GM12878 (cell line): ENCODE measurements around the gene PKNOX1. TPM values are rescaled to one million over a fixed set of nuclear protein-coding genes. Genes with fewer than 3 reads are reported as not detected.
"Not testable (repeated sequence)": the region's sequence is repeated elsewhere in the genome, so short reads cannot be mapped to it uniquely, and the experiment has no call there.

Source experiments
- ATAC-seq: fragments of 200-7000 bp; cut with Tn5 transposase; 3 replicates; pipeline ENCODE4 v1.9.1; 2020; ENCODE audit warnings: mild to moderate bottlenecking, moderate library complexity
- BruUV-seq: library from RNA; stranded (reverse); fragments of 400-500 nt; replicated peaks from 2 replicates; lab custom pipeline; 2021; lab: Mats Ljungman, UMichigan
- CTCF ChIA-PET: fragments of 300-600 bp; sonication (Branson Sonifier 250); formaldehyde crosslinking; extraction: SDS; loops from one replicate; lab custom pipeline; 2021; ENCODE audit warnings: inconsistent platforms; lab: Yijun Ruan, JAX
- POLR2A ChIA-PET: fragments of 350-600 bp; formaldehyde crosslinking; extraction: SDS; loops from one replicate; lab custom pipeline; 2021; ENCODE audit warnings: inconsistent platforms; lab: Charles Lee
- RAD21 ChIA-PET: fragments of 300-600 bp; sonication (Branson Sonifier 250); formaldehyde crosslinking; loops from one replicate; lab custom pipeline; 2023; ENCODE audit warnings: antibody characterized with exemption; ENCODE audit not compliant: unreplicated experiment; lab: Charles Lee
- SMC1A ChIA-PET: fragments of 300-600 bp; sonication (Branson Sonifier 250); formaldehyde crosslinking; loops from one replicate; lab custom pipeline; 2023; ENCODE audit not compliant: unreplicated experiment, uncharacterized antibody; lab: Charles Lee
- DNase-seq: peaks from one replicate; pipeline ENCODE4 v3.0.0-alpha.2; 2011; ENCODE audit warnings: low read depth, low spot score
- FAIRE-seq: peaks from 3 replicates; lab custom pipeline; 2011; peaks lifted over from hg19 to GRCh38; lab: Jason Lieb, UNC
- H2AFZ ChIP-seq: 2 replicates; pipeline ENCODE4 v1.6.0; 2011; ENCODE audit warnings: low read depth, low read length, control low read depth; ENCODE audit not compliant: control insufficient read depth
- H3K27ac ChIP-seq: 2 replicates; pipeline ENCODE4 v1.5.1; 2011; ENCODE audit warnings: control low read depth; ENCODE audit not compliant: control insufficient read depth, insufficient read depth
- H3K27me3 ChIP-seq, 2 experiments: replicated peaks in 1 of 2; 2 replicates each; pipeline versions ENCODE4 v1.6.0 to v1.6.1; 2011; ENCODE audit warnings: low read length in 1 of 2; ENCODE audit not compliant: control insufficient read depth in 2 of 2, insufficient read depth in 2 of 2
- H3K36me3 ChIP-seq, 2 experiments: 2 replicates each; pipeline ENCODE4 v1.5.1; 2011; ENCODE audit warnings: low read length in 1 of 2; ENCODE audit not compliant: control insufficient read depth in 2 of 2, insufficient read depth in 2 of 2
- H3K4me1 ChIP-seq: 2 replicates; pipeline ENCODE4 v1.6.1; 2011; ENCODE audit warnings: mild to moderate bottlenecking, low read length, moderate library complexity, mixed read lengths; ENCODE audit not compliant: control insufficient read depth, insufficient read depth
- H3K4me2 ChIP-seq: 2 replicates; pipeline ENCODE4 v1.6.0; 2011; ENCODE audit warnings: control low read depth; ENCODE audit not compliant: control insufficient read depth, insufficient read depth
- H3K4me3 ChIP-seq: fragments of 200-600 bp; sonication (generic); 2 replicates; pipeline ENCODE4 v1.5.1; 2016
- H3K79me2 ChIP-seq: 2 replicates; pipeline ENCODE4 v1.6.0; 2011; ENCODE audit warnings: low read length; ENCODE audit not compliant: control insufficient read depth, insufficient read depth
- H3K9ac ChIP-seq: 2 replicates; pipeline ENCODE4 v1.8.0; 2011; ENCODE audit warnings: low read length, control low read depth, mixed read lengths; ENCODE audit not compliant: control insufficient read depth, insufficient read depth
- H3K9me3 ChIP-seq: replicated peaks from 3 replicates; pipeline ENCODE4 v1.5.1; 2011; ENCODE audit warnings: mild to moderate bottlenecking, low read length; ENCODE audit not compliant: control insufficient read depth, insufficient read depth
- H4K20me1 ChIP-seq: 2 replicates; pipeline ENCODE4 v1.6.0; 2011; ENCODE audit not compliant: control insufficient read depth, insufficient read depth
- ATF7 ChIP-seq: fragments of 450-650 bp; IDR thresholded peaks from 2 replicates; pipeline ENCODE4 v1.6.1; 2016; ENCODE audit warnings: low read depth, mild to moderate bottlenecking
- DPF2 ChIP-seq: fragments of 450-650 bp; IDR thresholded peaks from 2 replicates; pipeline ENCODE4 v1.6.1; 2017; ENCODE audit warnings: mild to moderate bottlenecking
- IKZF1 ChIP-seq: fragments of 450-650 bp; conservative IDR thresholded peaks from 2 replicates; pipeline ENCODE4 v1.6.1; 2017; ENCODE audit warnings: antibody characterized with exemption, mild to moderate bottlenecking
- IKZF2 ChIP-seq, 2 experiments: fragments of 450-650 bp; IDR thresholded peaks; 2 replicates each; pipeline ENCODE4 v1.6.1; 2017; ENCODE audit warnings: mild to moderate bottlenecking in 2 of 2, moderate library complexity in 2 of 2
- IRF4 ChIP-seq: IDR thresholded peaks from 2 replicates; pipeline ENCODE4 v1.6.1; 2011; ENCODE audit warnings: low read depth, low read length
- MEF2B ChIP-seq: fragments of 450-650 bp; IDR thresholded peaks from 2 replicates; pipeline ENCODE4 v1.6.1; 2018; ENCODE audit warnings: mild to moderate bottlenecking, moderate library complexity; ENCODE audit not compliant: partially characterized antibody, poor library complexity, severe bottlenecking
- MTA2 ChIP-seq: fragments of 450-650 bp; IDR thresholded peaks from 2 replicates; pipeline ENCODE4 v1.6.1; 2016; ENCODE audit warnings: low read depth, mild to moderate bottlenecking, moderate library complexity
- NR2C1 ChIP-seq: fragments of 450-650 bp; IDR thresholded peaks from 2 replicates; pipeline ENCODE4 v1.6.1; 2017; ENCODE audit warnings: antibody characterized with exemption, mild to moderate bottlenecking, moderate library complexity
- NR2F1 ChIP-seq: fragments of 450-650 bp; conservative IDR thresholded peaks from 2 replicates; pipeline ENCODE4 v1.6.1; 2017; ENCODE audit warnings: mild to moderate bottlenecking
- SMARCA5 ChIP-seq: fragments of 450-650 bp; IDR thresholded peaks from 2 replicates; pipeline ENCODE4 v1.6.1; 2017; ENCODE audit warnings: mild to moderate bottlenecking
- SPI1 ChIP-seq: IDR thresholded peaks from 2 replicates; pipeline ENCODE4 v1.6.1; 2011; ENCODE audit warnings: low read depth, mild to moderate bottlenecking, low read length, moderate library complexity, borderline replicate concordance; ENCODE audit not compliant: insufficient read depth
- WGBS: methylation state at CpG from one replicate; pipeline ENCODE4 v1.1.6; 2016; ENCODE audit warnings: low lambda C conversion rate; ENCODE audit not compliant: insufficient replicate concordance, insufficient coverage; ENCODE audit errors: missing lambda C conversion rate; 5-methylcytosine and 5-hydroxymethylcytosine counted together
- in situ Hi-C: fragments of 300-500 bp; cut with MboI; formaldehyde crosslinking; loops from 9 replicates; pipeline ENCODE4 v1.14.3; 2018; ENCODE audit warnings: mixed read lengths
- intact Hi-C: fragments of 100-400 bp; cut with micrococcal nuclease; formaldehyde crosslinking; loops from one replicate; pipeline ENCODE4 v1.14.2; 2022; ENCODE audit not compliant: unreplicated experiment
- polyA plus RNA-seq, 11 experiments: library from polyadenylated mRNA; depleted of rRNA in 4 of 11; unstranded in 6 of 11; stranded (reverse) in 5 of 11; fragments of >200 nt; fragmentation: Nextera tagmentation in 4 of 11; fragmentation: Illumina TruSeq in 1 of 11; extraction: Ambion mirVana in 4 of 11; extraction: Trizol in 1 of 11; gene quantifications; 1 replicate in 1 of 11; 2 replicates in 10 of 11; pipeline versions ENCODE4 v1.2.1 to v1.2.3, GENCODE V29; 2011 to 2016; ENCODE audit warnings: inconsistent platforms in 2 of 11, missing spikeins in 2 of 11, low read depth in 1 of 11
- total RNA-seq, 4 experiments: library from RNA; depleted of rRNA in 3 of 4; stranded (reverse); fragments of >200 nt in 3 of 4; fragmentation: Illumina TruSeq in 1 of 4; extraction: Trizol in 1 of 4; gene quantifications; 2 replicates each; pipeline versions ENCODE4 v1.2.1 to v1.2.3, GENCODE V29; 2013 to 2021
- TF ChIP-seq, protein P1 (sequence below): fragments of 450-650 bp; IDR thresholded peaks from 2 replicates; pipeline ENCODE4 v1.6.1; 2017; ENCODE audit warnings: mild to moderate bottlenecking, low read depth, inconsistent platforms; ENCODE audit not compliant: poor library complexity, severe bottlenecking

Gene PKNOX1
- total and polyA plus RNA-seq, 10 of the 15 experiments (the other 5 are each of a cell fraction or from before 2014, with no cell fraction given) = 6.9 to 23.7 (median 13.2) TPM

DNA sequence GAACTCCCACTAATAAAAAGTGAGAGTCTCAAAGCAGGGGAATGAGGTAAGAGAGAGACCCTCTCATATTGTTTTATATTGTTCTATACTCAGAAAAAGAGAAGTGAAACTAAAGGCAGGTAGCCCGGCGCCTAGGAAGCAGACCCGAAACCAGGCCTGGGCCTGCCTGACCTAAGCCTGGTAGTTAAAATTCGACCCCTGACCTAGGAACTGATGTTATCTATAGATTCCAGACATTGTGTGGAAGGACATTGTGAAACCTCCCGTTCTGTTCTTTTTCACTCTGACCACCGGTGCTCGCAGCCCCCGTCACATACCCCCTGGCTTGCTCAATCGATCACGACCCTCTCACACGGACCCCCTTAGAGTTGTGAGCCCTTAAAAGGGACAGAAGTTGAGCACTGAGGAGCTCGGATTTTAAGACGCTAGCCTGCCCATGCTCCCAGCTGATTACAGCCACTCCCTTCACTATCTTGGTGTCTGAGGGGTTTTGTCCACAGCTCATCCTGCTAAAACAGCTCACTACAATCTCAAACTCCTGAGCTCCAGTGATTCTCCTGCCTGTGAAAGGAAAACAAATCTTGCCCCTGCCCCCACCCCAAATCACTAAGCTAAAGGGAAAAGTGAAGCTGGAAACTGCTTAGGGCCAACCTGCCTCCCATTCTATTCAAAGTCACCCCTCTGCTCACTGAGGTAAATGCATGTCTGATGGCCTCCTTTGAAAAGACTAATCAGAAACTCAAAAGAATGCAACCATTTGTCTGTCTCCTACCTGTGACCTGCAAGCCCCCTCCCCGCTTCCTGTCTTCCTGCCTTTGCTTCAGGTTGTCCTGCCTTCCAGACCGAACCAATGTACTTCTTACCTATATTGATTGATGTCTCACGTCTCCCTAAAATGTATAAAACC lies 37.1 kb upstream of the PKNOX1 start:
- intact Hi-C loops, H3K79me2 ChIP-seq, H3K27me3 ChIP-seq, H3K9ac ChIP-seq, RAD21 ChIA-PET, DNase-seq, H3K9me3 ChIP-seq, H3K4me3 ChIP-seq, H4K20me1 ChIP-seq, H2AFZ ChIP-seq, BruUV-seq: not testable (repeated sequence)
- ChIA-PET POLR2A (interaction anchor here (1.6 kb wide), 1 partner anchor 45 kb away, joined by 3 read pairs; the partner anchor contains the start of gene NDUFV3), SMC1A (interaction anchor here (0.6 kb wide), 1 partner anchor 334 kb away, joined by 4 read pairs; no protein-coding TSS in a partner anchor), CTCF (interaction anchor here (0.9 kb wide), 1 partner anchor 14 kb away, joined by 3 read pairs; no protein-coding TSS in a partner anchor)
- Histone ChIP-seq H3K4me1 (peaks cover 15% of the 10 kb centered on the region), H3K4me2 (0 out of 2 replicates have a peak overlapping the region, but pooled peaks have one; percentile 7)
- ATAC-seq = peak; percentile 75
- in situ Hi-C loops = loop anchor here (10.0 kb wide), 1 partner anchor 718 kb away; the partner anchor contains the start of genes HSF2BP and RRP1B
- TF ChIP-seq DPF2 = peak; percentile 63; the same call in 1 of the 2 replicates
- 0 out of 2 replicates have a peak, but pooled peaks have one; percentile 26 for TF ChIP-seq IRF4
- peak; percentile 75 for TF ChIP-seq MTA2
- 0 out of 2 replicates have a peak, but pooled peaks have one; percentile 25 for TF ChIP-seq SMARCA5
- peak; percentile 60 for TF ChIP-seq ATF7
- peak; percentile 86 for TF ChIP-seq SPI1
- TF ChIP-seq IKZF2 (IDR thresholded peaks at IDR 0.05) = peak; percentile 37 to 51; a peak in 2 of 4 replicates
- peak; percentile 46 for TF ChIP-seq MEF2B
- TF ChIP-seq NR2F1 = peak; percentile 91
- TF ChIP-seq IKZF1 = peak; percentile 36; the same call in 1 of the 2 replicates
- TF ChIP-seq, protein P1, sequence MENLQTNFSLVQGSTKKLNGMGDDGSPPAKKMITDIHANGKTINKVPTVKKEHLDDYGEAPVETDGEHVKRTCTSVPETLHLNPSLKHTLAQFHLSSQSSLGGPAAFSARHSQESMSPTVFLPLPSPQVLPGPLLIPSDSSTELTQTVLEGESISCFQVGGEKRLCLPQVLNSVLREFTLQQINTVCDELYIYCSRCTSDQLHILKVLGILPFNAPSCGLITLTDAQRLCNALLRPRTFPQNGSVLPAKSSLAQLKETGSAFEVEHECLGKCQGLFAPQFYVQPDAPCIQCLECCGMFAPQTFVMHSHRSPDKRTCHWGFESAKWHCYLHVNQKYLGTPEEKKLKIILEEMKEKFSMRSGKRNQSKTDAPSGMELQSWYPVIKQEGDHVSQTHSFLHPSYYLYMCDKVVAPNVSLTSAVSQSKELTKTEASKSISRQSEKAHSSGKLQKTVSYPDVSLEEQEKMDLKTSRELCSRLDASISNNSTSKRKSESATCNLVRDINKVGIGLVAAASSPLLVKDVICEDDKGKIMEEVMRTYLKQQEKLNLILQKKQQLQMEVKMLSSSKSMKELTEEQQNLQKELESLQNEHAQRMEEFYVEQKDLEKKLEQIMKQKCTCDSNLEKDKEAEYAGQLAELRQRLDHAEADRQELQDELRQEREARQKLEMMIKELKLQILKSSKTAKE = peak; percentile 73
- peak; percentile 76 for TF ChIP-seq NR2C1
- TF ChIP-seq, all 136 proteins: peak for 12; not testable (repeated sequence) for 124
- H3K36me3 ChIP-seq, H3K27ac ChIP-seq: not testable (repeated sequence)
- 34% methylated on average over 15 of the region's 16 CpGs for WGBS
- FAIRE-seq = peak; percentile 84
